Endothelial cell of umbilical vein (primary cell): ENCODE measurements around the gene PGA5.
"Not testable (repeated sequence)": the region's sequence is repeated elsewhere in the genome, so short reads cannot be mapped to it uniquely, and the experiment has no call there.

Experiments
- EZH2 ChIP-seq: IDR thresholded peaks from 2 replicates; pipeline ENCODE4 v1.6.1; 2012; ENCODE audit warnings: borderline replicate concordance, low read depth, mild to moderate bottlenecking, moderate library complexity, low read length, inconsistent platforms; ENCODE audit not compliant: severe bottlenecking
- POLR2A ChIP-seq: IDR thresholded peaks from 2 replicates; pipeline ENCODE4 v1.6.1; 2012; ENCODE audit warnings: low read depth, mild to moderate bottlenecking, control low read depth, low read length
- TF ChIP-seq, protein P1 (sequence below), 2 donors: IDR thresholded peaks; 1 replicate in 1 of 2; 2 replicates in 1 of 2; pipeline ENCODE4 v1.5.1; 2011; ENCODE audit warnings: low read length in 2 of 2, mild to moderate bottlenecking in 2 of 2, moderate library complexity in 2 of 2, control low read depth in 1 of 2, inconsistent platforms in 1 of 2, low read depth in 1 of 2; ENCODE audit not compliant: insufficient read depth in 1 of 2; ENCODE audit errors: extremely low read depth in 1 of 2

DNA sequence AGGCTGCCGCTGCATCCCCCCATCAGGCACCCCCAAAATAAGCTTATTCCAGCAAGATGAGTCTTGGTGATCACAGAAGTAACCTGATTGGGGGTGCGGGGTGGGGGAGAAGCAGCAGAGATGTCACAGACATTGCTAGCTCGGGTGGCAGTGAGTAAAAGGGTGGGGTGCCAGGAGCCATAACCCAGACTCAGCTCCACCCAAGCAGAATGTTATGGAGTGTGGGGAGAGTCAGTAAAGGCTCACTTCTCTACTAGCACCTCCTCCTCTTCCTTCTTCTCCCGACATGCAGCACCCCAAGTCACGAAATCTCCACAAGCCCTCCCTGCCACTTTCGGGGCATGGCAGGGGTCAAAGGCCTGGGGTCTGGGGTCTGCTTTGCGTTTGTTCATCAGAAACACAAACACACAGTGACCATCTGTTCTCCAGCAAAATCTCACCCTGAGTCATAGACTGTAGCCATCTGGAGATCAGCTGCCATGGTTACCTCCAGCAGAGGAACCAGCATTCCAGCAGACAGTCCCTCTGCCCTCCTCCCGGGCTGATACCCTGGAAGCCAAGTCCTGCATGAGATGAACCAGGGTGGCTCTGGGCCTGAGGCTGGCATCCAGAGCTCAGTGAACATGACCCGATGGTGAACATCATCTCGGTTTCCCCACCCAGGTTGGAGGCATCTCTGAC is 14.4 kb upstream of the PGA5 start:
- TF ChIP-seq, protein P1, sequence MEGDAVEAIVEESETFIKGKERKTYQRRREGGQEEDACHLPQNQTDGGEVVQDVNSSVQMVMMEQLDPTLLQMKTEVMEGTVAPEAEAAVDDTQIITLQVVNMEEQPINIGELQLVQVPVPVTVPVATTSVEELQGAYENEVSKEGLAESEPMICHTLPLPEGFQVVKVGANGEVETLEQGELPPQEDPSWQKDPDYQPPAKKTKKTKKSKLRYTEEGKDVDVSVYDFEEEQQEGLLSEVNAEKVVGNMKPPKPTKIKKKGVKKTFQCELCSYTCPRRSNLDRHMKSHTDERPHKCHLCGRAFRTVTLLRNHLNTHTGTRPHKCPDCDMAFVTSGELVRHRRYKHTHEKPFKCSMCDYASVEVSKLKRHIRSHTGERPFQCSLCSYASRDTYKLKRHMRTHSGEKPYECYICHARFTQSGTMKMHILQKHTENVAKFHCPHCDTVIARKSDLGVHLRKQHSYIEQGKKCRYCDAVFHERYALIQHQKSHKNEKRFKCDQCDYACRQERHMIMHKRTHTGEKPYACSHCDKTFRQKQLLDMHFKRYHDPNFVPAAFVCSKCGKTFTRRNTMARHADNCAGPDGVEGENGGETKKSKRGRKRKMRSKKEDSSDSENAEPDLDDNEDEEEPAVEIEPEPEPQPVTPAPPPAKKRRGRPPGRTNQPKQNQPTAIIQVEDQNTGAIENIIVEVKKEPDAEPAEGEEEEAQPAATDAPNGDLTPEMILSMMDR (IDR thresholded peaks at IDR 0.05; ENCODE audit: extremely low read depth in 1 of 2, insufficient read depth in 1 of 2, low read depth in 1 of 2, low read length in 2 of 2): not testable (repeated sequence)
- not testable (repeated sequence) for TF ChIP-seq POLR2A, EZH2
